HL-60/S4 treated with phorbol 12-myristate 13-acetate at 8.2 ng/mL for 4 days and 3 days (cell line): ENCODE measurements around the gene EHMT1.
"Not testable (repeated sequence)": the region's sequence is repeated elsewhere in the genome, so short reads cannot be mapped to it uniquely, and the experiment has no call there.

ENCODE experiments used
- in situ Hi-C: fragments of 300-500 bp; cut with MboI; formaldehyde crosslinking; loops from 2 replicates; pipeline ENCODE4 v1.15.0; 2022; ENCODE audit warnings: low sequenced_read_pairs

Gene EHMT1

DNA sequence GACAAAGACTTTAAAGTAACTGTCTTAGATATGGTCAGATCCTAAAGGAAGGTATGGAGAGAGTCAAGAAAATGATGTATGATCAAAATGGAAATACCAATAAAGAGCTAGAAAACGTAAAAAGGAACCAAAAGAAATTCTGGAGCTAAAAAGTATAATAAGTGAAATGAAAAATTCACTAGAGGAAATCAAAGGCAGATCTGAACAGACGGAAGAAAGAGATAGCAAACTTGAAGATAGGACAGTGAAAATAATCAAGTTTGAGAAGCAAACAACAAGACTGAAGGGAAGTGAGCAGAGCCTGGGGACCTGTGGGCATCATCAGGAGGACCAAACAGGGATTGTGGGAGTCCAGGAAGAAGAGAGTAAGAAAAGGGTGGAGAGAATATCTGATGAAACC, 115.4 kb downstream of the EHMT1 start:
- in situ Hi-C loops: no loop called here

DNA sequence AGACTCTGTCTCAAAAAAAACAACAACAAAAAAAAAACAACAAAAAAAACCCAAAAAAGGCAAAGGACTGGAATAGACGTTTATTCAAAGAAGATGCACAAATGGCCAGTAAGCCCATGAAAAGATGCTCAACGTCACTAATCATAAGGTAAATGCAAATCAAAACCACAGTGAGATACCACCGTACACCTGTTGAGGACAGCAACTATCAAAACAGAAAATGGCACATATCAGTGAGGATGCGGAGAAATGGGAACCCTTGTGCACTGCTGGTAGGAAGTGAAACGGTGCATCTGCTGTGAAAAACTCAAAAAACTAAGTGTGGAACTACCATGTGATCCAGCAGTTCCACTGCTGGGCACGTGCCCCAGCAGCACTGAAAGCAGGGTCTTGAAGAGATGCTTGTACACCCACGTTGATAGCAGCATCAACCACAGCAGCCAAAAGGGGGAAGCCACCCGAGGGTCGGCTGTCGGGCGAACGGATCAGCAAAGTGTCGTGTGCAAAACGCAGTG, 119.4 kb downstream of the EHMT1 start:
- in situ Hi-C loops: not testable (repeated sequence)

DNA sequence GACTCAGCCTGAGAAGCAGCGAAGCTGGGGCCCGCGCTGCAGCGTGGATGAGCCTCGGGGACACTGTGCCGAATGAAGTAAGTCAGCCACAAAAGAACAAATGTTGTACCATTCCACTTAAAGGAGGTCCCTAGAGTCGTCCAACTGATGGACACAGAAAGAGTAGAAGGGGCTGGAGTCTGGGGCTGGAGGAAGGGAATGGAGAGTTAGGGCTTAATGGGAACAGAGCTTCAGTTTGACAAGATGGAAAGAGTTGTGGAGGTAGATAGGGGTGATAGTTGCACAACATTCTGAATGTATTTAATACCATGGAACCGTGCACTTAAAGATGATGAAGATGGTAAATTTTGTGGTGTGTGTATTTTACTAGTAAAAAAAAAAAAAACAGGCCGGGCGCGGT, 119.9 kb downstream of the EHMT1 start:
- in situ Hi-C loops: no loop called here

GRCh38 chr9:137739371-137740309, 120.8 kb downstream of the EHMT1 start:
- in situ Hi-C loops: no loop called here

DNA sequence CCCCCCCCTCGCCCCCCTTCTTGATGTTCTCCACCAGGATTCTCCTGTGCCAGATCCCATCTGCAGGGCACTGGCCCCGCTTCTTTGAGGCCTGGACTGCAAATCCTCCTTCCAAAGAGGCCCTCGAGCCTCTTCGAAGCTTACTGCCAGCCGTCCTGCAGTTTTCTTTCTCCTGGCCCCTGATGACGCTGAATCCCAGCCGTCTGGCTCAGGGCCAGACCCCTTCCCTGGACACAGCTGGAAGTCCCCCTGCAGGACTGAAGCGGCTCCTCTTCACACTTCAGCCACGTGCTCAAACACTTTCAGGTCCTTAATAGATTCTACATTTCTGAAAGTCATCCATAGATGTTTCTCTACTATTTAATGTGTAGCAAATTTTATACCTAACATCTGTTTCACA, 121.5 kb downstream of the EHMT1 start:
- in situ Hi-C loops: no loop called here

GRCh38 chr9:137741330-137741729, 122.5 kb downstream of the EHMT1 start:
- in situ Hi-C loops: no loop called here

GRCh38 chr9:137742698-137743097, 123.9 kb downstream of the EHMT1 start:
- in situ Hi-C loops: no loop called here

- in situ Hi-C loops: no loop called here
These were observed 124.9 kb downstream of the EHMT1 start for GRCh38 chr9:137743695-137744094.

- in situ Hi-C loops: no loop called here
These were observed 125.9 kb downstream of the EHMT1 start for GRCh38 chr9:137744632-137745183.

- in situ Hi-C loops: no loop called here
These were observed 126.8 kb downstream of the EHMT1 start for GRCh38 chr9:137745541-137745991.

GRCh38 chr9:137748311-137748710, 129.5 kb downstream of the EHMT1 start:
- in situ Hi-C loops: no loop called here

DNA sequence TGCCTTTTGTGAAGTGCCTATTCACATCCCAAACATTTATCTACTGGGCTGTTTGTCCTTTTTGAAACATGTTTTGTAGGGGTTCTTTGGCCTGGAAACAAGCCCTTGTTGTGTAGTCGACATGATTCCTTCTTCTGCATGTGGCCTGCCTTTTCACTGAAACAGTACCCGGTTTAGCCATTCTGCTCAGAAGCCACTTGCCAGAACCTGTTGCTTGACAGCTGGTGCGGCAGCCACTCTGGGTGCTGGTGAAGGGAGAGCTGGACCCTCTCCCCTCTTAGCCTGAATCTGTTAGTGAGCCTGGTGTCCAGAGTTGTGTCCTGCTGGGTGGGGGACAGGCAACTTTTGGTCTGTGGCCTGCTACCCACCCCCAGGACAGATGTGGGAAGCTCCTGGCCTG, 129.9 kb downstream of the EHMT1 start:
- in situ Hi-C loops: no loop called here

DNA sequence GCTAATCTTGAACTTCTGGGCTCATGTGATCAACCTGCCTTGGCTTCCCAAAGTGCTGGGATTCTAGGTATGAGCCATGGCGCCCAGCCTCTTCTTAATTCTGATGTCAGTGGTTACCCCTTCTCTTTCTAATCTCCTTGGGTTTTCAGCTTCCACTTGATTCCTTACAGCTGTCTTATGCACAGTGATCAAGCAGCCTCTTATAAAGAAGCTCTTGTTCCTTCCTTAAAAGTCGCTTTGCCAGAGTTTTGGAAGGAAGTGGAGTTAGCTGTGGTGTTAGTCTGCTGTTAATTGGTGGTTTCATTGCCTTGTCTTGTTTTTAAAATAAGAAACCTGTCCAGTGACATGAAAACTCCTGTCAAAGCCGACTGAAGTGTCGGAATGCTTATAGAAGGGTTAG, 130.7 kb downstream of the EHMT1 start:
- in situ Hi-C loops: no loop called here

GRCh38 chr9:137750007-137750406, 131.2 kb downstream of the EHMT1 start:
- in situ Hi-C loops: no loop called here

- in situ Hi-C loops: no loop called here
These were observed 131.8 kb downstream of the EHMT1 start for GRCh38 chr9:137750566-137750965.

DNA sequence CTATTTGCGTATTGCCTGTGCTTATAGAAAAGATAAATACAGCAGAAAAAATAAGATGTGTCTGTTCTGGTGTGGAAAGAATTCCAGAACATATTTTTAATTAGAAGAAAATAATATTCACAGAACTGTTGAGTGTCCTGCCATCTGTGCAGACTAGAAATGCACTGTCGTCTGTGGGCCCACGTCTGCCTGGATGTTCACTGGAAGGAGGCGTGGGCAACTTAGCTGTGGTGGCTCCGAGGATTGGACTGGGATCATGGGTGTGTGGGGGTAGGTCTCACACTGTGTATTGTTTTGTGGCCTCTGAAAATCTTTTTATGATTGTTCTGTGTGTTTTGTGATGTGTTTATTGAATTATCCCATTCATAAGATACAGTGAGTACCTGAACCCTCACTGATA, 132.8 kb downstream of the EHMT1 start:
- in situ Hi-C loops: no loop called here

DNA sequence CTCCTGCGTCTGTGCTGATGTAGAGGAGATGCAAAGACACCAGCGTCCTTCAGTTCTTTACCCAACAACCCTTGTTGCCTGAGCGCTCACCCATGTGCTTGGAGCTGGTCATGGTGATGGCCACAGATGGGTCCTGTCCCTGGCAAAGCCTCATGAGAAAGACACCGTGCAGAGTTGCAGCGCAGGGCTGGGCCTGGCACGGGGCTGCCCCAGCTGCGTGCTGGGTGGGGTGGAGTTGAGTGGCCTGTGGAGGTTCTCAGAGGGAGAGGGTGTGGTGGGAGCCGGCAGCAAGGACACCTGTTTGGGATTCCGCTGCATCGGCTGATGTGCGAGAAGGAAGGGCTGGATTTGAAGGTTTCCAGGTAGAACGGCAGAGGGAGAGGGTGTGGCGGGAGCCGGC, 133.6 kb downstream of the EHMT1 start:
- in situ Hi-C loops: no loop called here

- in situ Hi-C loops: no loop called here
These were observed 134.5 kb downstream of the EHMT1 start for GRCh38 chr9:137753192-137753765.

DNA sequence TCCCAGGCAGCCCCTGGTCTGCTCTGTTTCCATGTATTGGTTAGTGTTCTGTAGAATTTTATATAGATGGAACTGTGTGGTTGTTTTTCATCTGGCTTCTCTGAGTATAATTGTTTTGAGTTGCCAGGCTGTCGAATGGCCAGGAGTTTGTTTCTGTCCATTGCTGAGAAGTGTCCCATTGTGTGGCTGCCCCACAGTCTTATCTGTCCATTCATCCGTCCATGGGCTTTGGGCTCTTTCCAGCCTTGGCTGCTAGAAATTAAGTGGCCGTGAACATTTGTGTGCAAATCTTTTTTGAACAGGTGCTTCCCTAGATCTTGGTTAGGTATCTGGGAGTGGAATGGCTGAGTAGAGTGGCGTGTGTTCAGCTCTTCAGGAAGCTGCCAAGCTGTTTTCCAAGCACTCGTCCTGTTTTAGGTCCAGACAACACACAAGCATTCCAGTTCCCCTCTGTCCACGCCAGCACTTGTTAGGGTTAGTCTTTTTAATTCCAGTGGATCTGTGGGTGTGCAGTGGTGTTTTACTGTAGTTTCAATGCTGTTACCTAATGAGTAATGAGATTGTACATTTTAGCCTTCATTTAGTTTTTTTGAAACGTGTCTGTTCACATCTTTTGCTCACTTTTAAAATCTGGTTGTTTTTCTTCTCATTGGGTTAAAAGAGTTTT, 136.6 kb downstream of the EHMT1 start:
- in situ Hi-C loops: no loop called here

DNA sequence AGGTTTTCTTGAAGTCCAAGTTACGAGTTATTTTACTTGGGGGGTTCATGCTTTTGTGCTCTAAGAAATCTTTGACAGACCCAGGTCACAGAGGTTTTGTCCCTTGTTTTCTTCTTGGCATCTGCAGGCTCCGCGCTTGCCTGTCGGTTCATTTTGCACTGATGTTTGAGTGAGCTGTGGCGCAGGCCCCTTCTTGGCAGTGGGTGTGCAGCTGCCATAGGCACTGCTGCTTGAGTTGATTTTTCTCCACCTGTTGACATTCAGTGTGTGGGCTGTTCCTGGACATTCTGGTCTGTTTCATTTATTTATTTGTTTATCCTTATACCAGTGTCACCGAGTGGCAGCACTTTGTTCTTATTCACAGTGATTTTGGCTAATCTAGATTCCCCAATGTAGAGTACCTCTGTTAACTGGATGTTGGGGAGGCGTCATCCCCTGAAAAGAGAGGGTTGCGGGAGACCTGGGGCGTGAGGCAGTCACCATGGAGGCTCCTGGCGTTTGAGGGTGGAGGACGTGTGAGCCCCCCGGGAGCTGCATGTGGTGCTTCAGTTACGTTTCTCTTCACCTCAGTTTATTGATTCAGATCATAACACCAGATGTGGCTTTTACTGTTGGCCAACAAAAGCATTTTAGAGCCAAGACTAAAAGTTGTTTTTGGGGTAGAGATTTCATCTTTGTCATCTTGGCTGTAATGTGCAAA, 137.4 kb downstream of the EHMT1 start:
- in situ Hi-C loops: no loop called here

- in situ Hi-C loops: no loop called here
These were observed 138.3 kb downstream of the EHMT1 start for GRCh38 chr9:137757139-137757538.
